Measurements from ENCODE around the gene APLN.

Gene APLN

GRCh38 chrX:129659861-129660260 lies 5.1 kb upstream of the APLN start:
- no peak for DNase-seq (ENCODE audit: low read depth)

- no peak for DNase-seq (ENCODE audit: low read depth)
Observed at GRCh38 chrX:129659141-129659540, 4.4 kb upstream of the APLN start.

GRCh38 chrX:129658429-129658828 lies 3.7 kb upstream of the APLN start:
- no peak for DNase-seq (ENCODE audit: low read depth)

GRCh38 chrX:129655547-129656249 lies 942 bp upstream of the APLN start:
- no peak for DNase-seq (ENCODE audit: low read depth)

GRCh38 chrX:129653971-129654651 lies 645 bp downstream of the APLN start:
- no peak for DNase-seq (ENCODE audit: low read depth)

- DNase-seq (ENCODE audit: low read depth) = no peak
Observed at GRCh38 chrX:129653181-129653970, 1.4 kb downstream of the APLN start.

- no peak for DNase-seq (ENCODE audit: low read depth)
Observed at GRCh38 chrX:129652565-129653169, 2.1 kb downstream of the APLN start.

GRCh38 chrX:129651756-129652564 lies 2.8 kb downstream of the APLN start:
- no peak for DNase-seq (ENCODE audit: low read depth)

- DNase-seq (ENCODE audit: low read depth) = no peak
Observed at GRCh38 chrX:129650821-129651510, 3.8 kb downstream of the APLN start.

- DNase-seq (ENCODE audit: low read depth) = no peak
Observed at GRCh38 chrX:129650183-129650689, 4.5 kb downstream of the APLN start.

- no peak for DNase-seq (ENCODE audit: low read depth)
Observed at GRCh38 chrX:129649268-129650182, 5.2 kb downstream of the APLN start.

- DNase-seq (ENCODE audit: low read depth) = no peak
Observed at GRCh38 chrX:129648514-129649267, 6.1 kb downstream of the APLN start.

- DNase-seq (ENCODE audit: low read depth) = no peak
Observed at GRCh38 chrX:129647418-129648410, 7.0 kb downstream of the APLN start.

- DNase-seq (ENCODE audit: low read depth) = no peak
Observed at GRCh38 chrX:129646566-129647417, 8.0 kb downstream of the APLN start.

- no peak for DNase-seq (ENCODE audit: low read depth)
Observed at GRCh38 chrX:129642641-129643040, 12.1 kb downstream of the APLN start.

GRCh38 chrX:129641941-129642340 lies 12.8 kb downstream of the APLN start:
- no peak for DNase-seq (ENCODE audit: low read depth)

- no peak for DNase-seq (ENCODE audit: low read depth)
Observed at GRCh38 chrX:129641469-129641868, 13.3 kb downstream of the APLN start.

All from activated T-helper 9 cell treated with anti-CD3 and anti-CD28 coated beads, Interleukin-2, amount 50 U/mL, for 16 hours (primary cell).